ENCODE results near the gene SLC6A6.

SLC6A6 gene

GRCh38 chr3:14439501-14440167 is 37.2 kb downstream of the SLC6A6 start:
- no peak for DNase-seq (ENCODE audit: extremely low read depth, low read depth)
- no peak for TF ChIP-seq CTCF (IDR thresholded peaks at IDR 0.05; ENCODE audit: low read depth, low read length)

GRCh38 chr3:14440168-14440518 is 37.7 kb downstream of the SLC6A6 start:
- no peak for DNase-seq (ENCODE audit: extremely low read depth, low read depth)
- no peak for TF ChIP-seq CTCF (IDR thresholded peaks at IDR 0.05; ENCODE audit: low read depth, low read length)

GRCh38 chr3:14440531-14441239 is 38.3 kb downstream of the SLC6A6 start:
- DNase-seq (ENCODE audit: extremely low read depth, low read depth): no peak
- no peak for TF ChIP-seq CTCF (IDR thresholded peaks at IDR 0.05; ENCODE audit: low read depth, low read length)

GRCh38 chr3:14441240-14441919 is 39.0 kb downstream of the SLC6A6 start:
- DNase-seq (ENCODE audit: extremely low read depth, low read depth): no peak

GRCh38 chr3:14441920-14442300 is 39.5 kb downstream of the SLC6A6 start:
- TF ChIP-seq CTCF (IDR thresholded peaks at IDR 0.05; ENCODE audit: low read depth, low read length): no peak
- no peak for DNase-seq (ENCODE audit: extremely low read depth, low read depth)

More at GRCh38 chr3:14441240-14441919, 39.0 kb downstream of the SLC6A6 start:
- TF ChIP-seq CTCF (IDR thresholded peaks at IDR 0.05; ENCODE audit: low read depth, low read length): no peak

GRCh38 chr3:14444380-14444779 is 42.0 kb downstream of the SLC6A6 start:
- DNase-seq (ENCODE audit: extremely low read depth, low read depth): no peak
- TF ChIP-seq CTCF (IDR thresholded peaks at IDR 0.05; ENCODE audit: low read depth, low read length): no peak

- no peak for DNase-seq (ENCODE audit: extremely low read depth, low read depth)
- TF ChIP-seq CTCF (IDR thresholded peaks at IDR 0.05; ENCODE audit: low read depth, low read length): no peak
Observed at GRCh38 chr3:14445773-14446172, 43.4 kb downstream of the SLC6A6 start.

All from AG09319 (cell line).